ENCODE data around the gene ELMO1. TPM values are rescaled to one million over a fixed set of nuclear protein-coding genes. Genes with fewer than 3 reads are reported as not detected.

The ELMO1 gene
- total RNA-seq, 4 donors from 2014 or later: 11.5 to 19.9 (median 17.4) TPM

DNA sequence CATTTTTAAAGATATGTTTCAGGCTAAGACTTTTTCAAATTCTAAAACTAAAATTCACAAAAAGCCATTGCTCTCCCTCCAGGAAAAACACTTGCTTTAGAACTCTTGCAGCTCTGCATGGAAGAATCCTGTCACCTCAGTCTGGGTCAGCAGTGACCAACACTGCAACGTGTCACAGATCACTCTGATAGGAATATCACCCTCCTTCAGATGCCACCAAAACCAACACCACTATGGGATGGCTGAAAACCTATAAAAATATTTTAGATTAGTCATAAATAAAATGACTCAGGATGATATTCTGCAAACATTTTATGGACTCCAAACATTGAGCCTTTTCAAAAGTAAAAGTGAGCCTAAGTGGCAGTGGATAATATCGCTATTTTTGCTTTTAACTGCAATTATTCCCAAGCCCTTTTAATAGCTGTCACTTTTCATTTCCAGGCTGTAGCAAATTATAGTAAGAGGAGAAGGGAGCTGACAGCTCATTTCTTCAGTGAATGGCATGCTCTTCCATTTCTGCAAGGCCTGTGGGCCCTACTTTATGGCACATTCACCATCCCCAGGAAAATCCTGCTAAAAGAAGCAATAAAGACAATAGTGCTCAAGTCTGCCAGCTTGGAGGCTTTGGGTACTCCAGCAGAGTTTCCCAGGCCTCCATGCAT lies 21.3 kb downstream of the ELMO1 start:
- intact Hi-C loops (cut with DNase I; ENCODE audit: low total_unique reads): no loop called here
- 78 to 82% methylated on average over 2 of the region's 2 CpGs for WGBS, 2 donors
- DNase-seq (ENCODE audit: low spot score in 2 of 2): no peak
- H3K4me3 ChIP-seq (ENCODE audit: low read depth, poor library complexity, severe bottlenecking): no peak overlapping the region
- no peak for TF ChIP-seq CTCF (IDR thresholded peaks at IDR 0.05)
- no peak for TF ChIP-seq POLR2A (IDR thresholded peaks at IDR 0.05)

GRCh38 chr7:37425498-37425897 lies 23.2 kb downstream of the ELMO1 start:
- DNase-seq (ENCODE audit: low spot score in 2 of 2): no peak
- WGBS, 2 donors: 55 to 59% methylated on average over 5 of the region's 5 CpGs
- no peak for TF ChIP-seq POLR2A (IDR thresholded peaks at IDR 0.05)
- no peak for TF ChIP-seq CTCF (IDR thresholded peaks at IDR 0.05)
- no peak overlapping the region for H3K4me3 ChIP-seq (ENCODE audit: low read depth, poor library complexity, severe bottlenecking)
- intact Hi-C loops (cut with DNase I; ENCODE audit: low total_unique reads): no loop called here

DNA sequence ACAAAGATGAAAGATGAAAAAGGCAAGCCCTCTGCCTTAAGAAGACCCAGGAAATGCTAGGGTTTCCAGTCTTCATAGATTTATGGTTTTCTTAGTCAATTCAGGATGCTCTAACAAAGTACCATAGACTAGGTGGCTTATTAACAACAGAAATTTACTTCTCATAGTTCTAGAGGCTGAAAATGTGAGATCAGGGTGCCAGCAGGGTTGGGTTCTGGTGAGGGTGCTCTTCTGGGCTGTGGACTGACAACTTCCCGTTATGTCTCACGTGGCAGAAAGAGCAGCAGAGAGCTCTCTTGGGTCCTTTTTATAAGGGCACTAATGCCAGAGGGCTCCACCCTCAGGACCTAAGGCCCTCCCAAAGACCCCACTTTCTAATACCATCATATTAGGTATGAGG lies 23.7 kb downstream of the ELMO1 start:
- no peak for TF ChIP-seq POLR2A (IDR thresholded peaks at IDR 0.05)
- TF ChIP-seq CTCF (IDR thresholded peaks at IDR 0.05): no peak
- 76 to 82% methylated on average over 2 of the region's 2 CpGs for WGBS, 2 donors

GRCh38 chr7:37424521-37424920 lies 24.1 kb downstream of the ELMO1 start:
- WGBS, 2 donors: 81 to 91% methylated on average over 1 of the region's 1 CpG
- no peak for DNase-seq (ENCODE audit: low spot score in 2 of 2)
- intact Hi-C loops (cut with DNase I; ENCODE audit: low total_unique reads): no loop called here
- no peak overlapping the region for H3K4me3 ChIP-seq (ENCODE audit: low read depth, poor library complexity, severe bottlenecking)
- no peak for TF ChIP-seq CTCF (IDR thresholded peaks at IDR 0.05)
- no peak for TF ChIP-seq POLR2A (IDR thresholded peaks at IDR 0.05)

More for the DNA sequence above, 23.7 kb downstream of the ELMO1 start:
- DNase-seq (ENCODE audit: low spot score in 2 of 2): peak in 1 of 2 donors; percentile 82
- intact Hi-C loops (cut with DNase I; ENCODE audit: low total_unique reads): no loop called here
- no peak overlapping the region for H3K4me3 ChIP-seq (ENCODE audit: low read depth, poor library complexity, severe bottlenecking)

DNA sequence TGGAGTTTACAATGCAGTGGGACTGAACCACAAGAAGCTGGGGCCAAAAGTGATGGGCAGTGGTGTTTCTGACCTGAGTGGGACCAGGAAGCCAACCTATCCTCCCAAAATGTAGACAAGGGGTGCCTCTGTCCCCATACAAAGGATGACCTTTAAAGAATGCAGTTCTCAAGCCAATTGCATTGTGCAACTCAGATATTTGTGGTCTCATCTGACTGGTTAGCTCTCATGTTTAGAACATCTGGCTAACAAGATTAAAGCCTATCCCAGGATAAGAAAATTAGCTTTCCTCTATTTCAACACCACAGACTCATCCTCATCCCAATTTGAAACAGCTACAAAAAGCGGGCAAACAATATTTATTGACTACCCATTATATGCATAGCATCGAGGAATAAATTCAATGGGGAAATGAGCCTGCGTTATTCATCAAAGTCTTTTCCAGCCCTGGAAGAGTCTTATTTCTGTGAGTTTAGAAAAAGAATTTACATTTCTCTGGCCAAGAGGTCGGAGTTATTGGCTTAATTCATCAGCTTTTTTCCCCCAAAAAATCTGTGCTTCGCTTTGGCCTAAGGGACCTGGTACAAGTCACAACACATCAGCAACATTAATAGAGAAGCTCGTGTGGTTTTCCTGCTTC lies 26.7 kb downstream of the ELMO1 start:
- H3K4me3 ChIP-seq (ENCODE audit: low read depth, poor library complexity, severe bottlenecking): no peak overlapping the region
- 40 to 46% methylated on average over 6 of the region's 6 CpGs for WGBS, 2 donors
- peak; percentile 49 to 70 for DNase-seq (ENCODE audit: low spot score in 2 of 2)
- TF ChIP-seq CTCF (IDR thresholded peaks at IDR 0.05) (no peak), POLR2A (IDR thresholded peaks at IDR 0.05) (no peak)
- intact Hi-C loops (cut with DNase I; ENCODE audit: low total_unique reads): no loop called here

All from lower leg skin (tissue), 4 donors.